ENCODE results near the gene AMIGO2. TPM values are rescaled to one million over a fixed set of nuclear protein-coding genes. Genes with fewer than 3 reads are reported as not detected.
"Not testable (repeated sequence)": the region's sequence is repeated elsewhere in the genome, so short reads cannot be mapped to it uniquely, and the experiment has no call there.

The AMIGO2 gene
- total RNA-seq, 1 experiment from 2014 or later = 16.7 TPM

DNA sequence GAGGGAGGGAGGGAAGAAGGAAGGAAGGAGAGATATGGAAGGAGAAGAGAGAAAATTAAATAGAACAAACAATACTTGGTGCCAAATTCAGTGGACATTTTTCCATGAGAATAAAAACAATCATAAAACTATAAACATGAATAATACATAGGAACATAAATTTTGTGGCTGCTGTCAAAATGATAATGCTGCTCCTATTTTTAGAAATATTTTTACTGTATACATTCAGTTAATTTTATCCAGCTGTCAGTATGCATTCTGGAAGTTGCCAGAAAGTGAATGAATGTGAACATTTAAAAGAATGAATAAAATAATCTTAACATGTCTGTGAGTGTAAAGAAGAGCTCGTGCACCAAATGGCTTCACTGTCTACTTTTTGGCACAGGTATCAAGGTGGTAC lies 14.2 kb downstream of the AMIGO2 start:
- H3K27me3 ChIP-seq (replicated peaks; ENCODE audit: insufficient read depth, low read depth, low read length, poor library complexity) = no peaks in the 10 kb centered on the region
- no peak for DNase-seq (ENCODE audit: low spot score)
- ChIA-PET POLR2A (ENCODE audit: low non-redundant PET) (no interaction called here), CTCF (no interaction called here)
- no TSS peak for BruUV-seq (replicated peaks)
- TF ChIP-seq EZH2 (IDR thresholded peaks at IDR 0.05; ENCODE audit: borderline replicate concordance, low read depth, low read length, poor library complexity, severe bottlenecking) = no peak
- TF ChIP-seq, protein P1, sequence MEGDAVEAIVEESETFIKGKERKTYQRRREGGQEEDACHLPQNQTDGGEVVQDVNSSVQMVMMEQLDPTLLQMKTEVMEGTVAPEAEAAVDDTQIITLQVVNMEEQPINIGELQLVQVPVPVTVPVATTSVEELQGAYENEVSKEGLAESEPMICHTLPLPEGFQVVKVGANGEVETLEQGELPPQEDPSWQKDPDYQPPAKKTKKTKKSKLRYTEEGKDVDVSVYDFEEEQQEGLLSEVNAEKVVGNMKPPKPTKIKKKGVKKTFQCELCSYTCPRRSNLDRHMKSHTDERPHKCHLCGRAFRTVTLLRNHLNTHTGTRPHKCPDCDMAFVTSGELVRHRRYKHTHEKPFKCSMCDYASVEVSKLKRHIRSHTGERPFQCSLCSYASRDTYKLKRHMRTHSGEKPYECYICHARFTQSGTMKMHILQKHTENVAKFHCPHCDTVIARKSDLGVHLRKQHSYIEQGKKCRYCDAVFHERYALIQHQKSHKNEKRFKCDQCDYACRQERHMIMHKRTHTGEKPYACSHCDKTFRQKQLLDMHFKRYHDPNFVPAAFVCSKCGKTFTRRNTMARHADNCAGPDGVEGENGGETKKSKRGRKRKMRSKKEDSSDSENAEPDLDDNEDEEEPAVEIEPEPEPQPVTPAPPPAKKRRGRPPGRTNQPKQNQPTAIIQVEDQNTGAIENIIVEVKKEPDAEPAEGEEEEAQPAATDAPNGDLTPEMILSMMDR (conservative IDR thresholded peaks at IDR 0.05; ENCODE audit: low read depth, low read length) = no peak
- H3K4me3 ChIP-seq (ENCODE audit: low read depth, low read length, poor library complexity, severe bottlenecking) = no peak overlapping the region
- H3K36me3 ChIP-seq (ENCODE audit: insufficient read depth, low read length, poor library complexity, severe bottlenecking) = no peaks in the 10 kb centered on the region
- H3K9me3 ChIP-seq (ENCODE audit: low read depth, low read length, poor library complexity, severe bottlenecking) = no peaks in the 10 kb centered on the region
- no peak overlapping the region for H3K27ac ChIP-seq (ENCODE audit: low read depth, low read length, poor library complexity, severe bottlenecking)
- peaks cover 34% of the 10 kb centered on the region for H3K4me1 ChIP-seq (ENCODE audit: insufficient read depth, low read length, poor library complexity, severe bottlenecking)
- intact Hi-C loops (cut with micrococcal nuclease; ENCODE audit: unreplicated experiment) = no loop called here

GRCh38 chr12:47058640-47059039 lies 21.1 kb downstream of the AMIGO2 start:
- H3K4me1 ChIP-seq (ENCODE audit: insufficient read depth, low read length, poor library complexity, severe bottlenecking); DNase-seq (ENCODE audit: low spot score); BruUV-seq (replicated peaks); H3K9me3 ChIP-seq (ENCODE audit: low read depth, low read length, poor library complexity, severe bottlenecking); H3K27me3 ChIP-seq (replicated peaks; ENCODE audit: insufficient read depth, low read depth, low read length, poor library complexity); H3K36me3 ChIP-seq (ENCODE audit: insufficient read depth, low read length, poor library complexity, severe bottlenecking); CTCF ChIA-PET; H3K4me3 ChIP-seq (ENCODE audit: low read depth, low read length, poor library complexity, severe bottlenecking); POLR2A ChIA-PET (ENCODE audit: low non-redundant PET); intact Hi-C loops (cut with micrococcal nuclease; ENCODE audit: unreplicated experiment); H3K27ac ChIP-seq (ENCODE audit: low read depth, low read length, poor library complexity, severe bottlenecking): not testable (repeated sequence)

GRCh38 chr12:47056944-47057343 lies 22.8 kb downstream of the AMIGO2 start:
- H3K27me3 ChIP-seq (replicated peaks; ENCODE audit: insufficient read depth, low read depth, low read length, poor library complexity); POLR2A ChIA-PET (ENCODE audit: low non-redundant PET); H3K4me1 ChIP-seq (ENCODE audit: insufficient read depth, low read length, poor library complexity, severe bottlenecking); BruUV-seq (replicated peaks); intact Hi-C loops (cut with micrococcal nuclease; ENCODE audit: unreplicated experiment); H3K9me3 ChIP-seq (ENCODE audit: low read depth, low read length, poor library complexity, severe bottlenecking); CTCF ChIA-PET; H3K36me3 ChIP-seq (ENCODE audit: insufficient read depth, low read length, poor library complexity, severe bottlenecking); H3K4me3 ChIP-seq (ENCODE audit: low read depth, low read length, poor library complexity, severe bottlenecking); DNase-seq (ENCODE audit: low spot score); H3K27ac ChIP-seq (ENCODE audit: low read depth, low read length, poor library complexity, severe bottlenecking): not testable (repeated sequence)

GRCh38 chr12:47055856-47056255 lies 23.9 kb downstream of the AMIGO2 start:
- BruUV-seq (replicated peaks); CTCF ChIA-PET; DNase-seq (ENCODE audit: low spot score); H3K27ac ChIP-seq (ENCODE audit: low read depth, low read length, poor library complexity, severe bottlenecking); POLR2A ChIA-PET (ENCODE audit: low non-redundant PET); intact Hi-C loops (cut with micrococcal nuclease; ENCODE audit: unreplicated experiment); H3K27me3 ChIP-seq (replicated peaks; ENCODE audit: insufficient read depth, low read depth, low read length, poor library complexity); H3K9me3 ChIP-seq (ENCODE audit: low read depth, low read length, poor library complexity, severe bottlenecking); H3K36me3 ChIP-seq (ENCODE audit: insufficient read depth, low read length, poor library complexity, severe bottlenecking); H3K4me3 ChIP-seq (ENCODE audit: low read depth, low read length, poor library complexity, severe bottlenecking); H3K4me1 ChIP-seq (ENCODE audit: insufficient read depth, low read length, poor library complexity, severe bottlenecking): not testable (repeated sequence)

DNA sequence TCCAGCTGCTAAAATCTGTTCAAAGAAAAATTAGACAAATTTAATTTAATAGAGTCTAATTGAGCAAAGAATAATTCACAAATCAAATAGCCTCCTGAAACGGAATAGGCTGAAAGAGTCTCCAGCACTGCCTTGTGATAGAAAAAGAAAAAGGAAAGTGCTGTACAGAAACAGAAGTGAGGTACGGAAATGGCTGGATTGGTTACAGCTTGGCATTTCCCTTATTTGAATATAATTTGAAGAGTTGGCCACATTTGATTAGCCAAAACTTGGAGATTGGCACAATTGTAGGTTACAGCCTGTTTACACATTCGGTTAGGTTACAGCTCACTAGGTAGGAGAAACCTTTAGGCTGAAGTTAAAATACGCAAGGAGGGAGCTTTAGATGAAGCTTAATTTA lies 25.1 kb downstream of the AMIGO2 start:
- intact Hi-C loops (cut with micrococcal nuclease; ENCODE audit: unreplicated experiment) = no loop called here
- Histone ChIP-seq H3K4me1 (ENCODE audit: insufficient read depth, low read length, poor library complexity, severe bottlenecking) (no peaks in the 10 kb centered on the region), H3K9me3 (ENCODE audit: low read depth, low read length, poor library complexity, severe bottlenecking) (peaks cover 4% of the 10 kb centered on the region), H3K36me3 (ENCODE audit: insufficient read depth, low read length, poor library complexity, severe bottlenecking) (no peaks in the 10 kb centered on the region), H3K27me3 (replicated peaks; ENCODE audit: insufficient read depth, low read depth, low read length, poor library complexity) (no peaks in the 10 kb centered on the region), H3K4me3 (ENCODE audit: low read depth, low read length, poor library complexity, severe bottlenecking) (no peak overlapping the region), H3K27ac (ENCODE audit: low read depth, low read length, poor library complexity, severe bottlenecking) (no peak overlapping the region)
- DNase-seq (ENCODE audit: low spot score) = no peak
- ChIA-PET POLR2A (ENCODE audit: low non-redundant PET) (interaction anchor here (0.5 to 0.7 kb wide), 2 partner anchors 13 to 735 kb away, joined by 3 to 7 read pairs; no protein-coding TSS in a partner anchor), CTCF (no interaction called here)
- no TSS peak for BruUV-seq (replicated peaks)
- TF ChIP-seq, protein P1 (conservative IDR thresholded peaks at IDR 0.05; ENCODE audit: low read depth, low read length) = no peak
- TF ChIP-seq EZH2 (IDR thresholded peaks at IDR 0.05; ENCODE audit: borderline replicate concordance, low read depth, low read length, poor library complexity, severe bottlenecking) = no peak

Data from A673 (cell line).